Loucy (cell line): ENCODE measurements around the gene IPMK.

ENCODE experiments used
- H2AFZ ChIP-seq: fragments of 200-600 bp; sonication (generic); 2 replicates; pipeline ENCODE4 v1.6.0; 2016; ENCODE audit warnings: antibody characterized with exemption, mild to moderate bottlenecking, low read length, moderate library complexity
- H3F3A ChIP-seq: fragments of 200-600 bp; 2 replicates; pipeline ENCODE4 v1.6.0; 2016; ENCODE audit warnings: antibody characterized with exemption, low read depth, mild to moderate bottlenecking
- H3K27me3 ChIP-seq: fragments of 200-600 bp; sonication (generic); 2 replicates; pipeline ENCODE4 v1.6.1; 2014; ENCODE audit warnings: low read length, mild to moderate bottlenecking; ENCODE audit not compliant: insufficient read depth, poor library complexity, severe bottlenecking
- H3K36me3 ChIP-seq: fragments of 200-600 bp; sonication (generic); 2 replicates; pipeline ENCODE4 v1.6.1; 2016; ENCODE audit warnings: low read length; ENCODE audit not compliant: insufficient read depth
- H3K4me1 ChIP-seq: fragments of 200-600 bp; sonication (generic); 2 replicates; pipeline ENCODE4 v1.5.1; 2014; ENCODE audit warnings: low read length, mild to moderate bottlenecking; ENCODE audit not compliant: insufficient read depth, poor library complexity, severe bottlenecking
- H3K4me2 ChIP-seq: fragments of 200-600 bp; sonication (generic); 2 replicates; pipeline ENCODE4 v1.6.0; 2014; ENCODE audit warnings: antibody characterized with exemption, low read length, low read depth, mild to moderate bottlenecking; ENCODE audit not compliant: poor library complexity, severe bottlenecking
- H3K4me3 ChIP-seq: fragments of 200-600 bp; sonication (generic); 2 replicates; pipeline ENCODE4 v1.5.1; 2014; ENCODE audit warnings: low read length, mild to moderate bottlenecking, mixed read lengths; ENCODE audit not compliant: poor library complexity, severe bottlenecking
- H3K79me2 ChIP-seq: fragments of 200-600 bp; sonication (generic); 2 replicates; pipeline ENCODE4 v1.6.1; 2014; ENCODE audit warnings: low read length; ENCODE audit not compliant: insufficient read depth
- H3K9ac ChIP-seq: fragments of 200-600 bp; sonication (generic); 2 replicates; pipeline ENCODE4 v1.6.0; 2014; ENCODE audit warnings: mild to moderate bottlenecking, low read depth, low read length, moderate library complexity; ENCODE audit not compliant: poor library complexity, severe bottlenecking
- H3K9me2 ChIP-seq: fragments of 200-600 bp; sonication (generic); replicated peaks from 2 replicates; pipeline ENCODE4 v1.6.1; 2016; ENCODE audit warnings: low read depth, low read length, mixed read lengths
- H3K9me3 ChIP-seq: fragments of 200-600 bp; sonication (generic); 2 replicates; pipeline ENCODE4 v1.6.1; 2014; ENCODE audit warnings: mild to moderate bottlenecking, antibody characterized with exemption, low read length, low read depth; ENCODE audit not compliant: insufficient read depth
- H4K20me1 ChIP-seq: fragments of 200-600 bp; sonication (generic); 2 replicates; pipeline ENCODE4 v1.6.0; 2014; ENCODE audit warnings: antibody characterized with exemption, low read length, mild to moderate bottlenecking; ENCODE audit not compliant: insufficient read depth, poor library complexity, severe bottlenecking
- CTCF ChIP-seq: fragments of 200-600 bp; sonication (generic); conservative IDR thresholded peaks from 2 replicates; pipeline ENCODE4 v1.5.1; 2014; ENCODE audit warnings: mild to moderate bottlenecking, antibody characterized with exemption, low read length
- EZH2phosphoT487 ChIP-seq: fragments of 200-600 bp; IDR thresholded peaks from 2 replicates; pipeline ENCODE4 v1.6.1; 2018; ENCODE audit warnings: antibody characterized with exemption, mild to moderate bottlenecking, moderate library complexity, borderline replicate concordance

Gene IPMK

GRCh38 chr10:58241346-58241745, 26.3 kb downstream of the IPMK start:
- Histone ChIP-seq H3K27me3 (no peaks in the 10 kb centered on the region), H3K9me3 (no peaks in the 10 kb centered on the region), H3K36me3 (peaks cover 12% of the 10 kb centered on the region; the same call in 1 of the 2 replicates), H3K9me2 (no peaks in the 10 kb centered on the region), H3K4me2 (peak overlapping the region; percentile 39), H3K4me1 (peaks cover 8% of the 10 kb centered on the region), H3K79me2 (peaks cover 38% of the 10 kb centered on the region; the same call in 1 of the 2 replicates), H3K4me3 (no peak overlapping the region), H3K9ac (no peak overlapping the region), H2AFZ (no peak overlapping the region), H3F3A (no peaks in the 10 kb centered on the region), H4K20me1 (peaks cover 8% of the 10 kb centered on the region)
- TF ChIP-seq CTCF (no peak), EZH2phosphoT487 (no peak)

GRCh38 chr10:58240531-58240930, 27.2 kb downstream of the IPMK start:
- Histone ChIP-seq H3K36me3 (peaks cover 20% of the 10 kb centered on the region; the same call in 1 of the 2 replicates), H3K9ac (no peak overlapping the region), H3K9me2 (no peaks in the 10 kb centered on the region), H3K4me2 (peak overlapping the region; percentile 39), H2AFZ (no peak overlapping the region), H3K79me2 (peaks cover 38% of the 10 kb centered on the region; the same call in 1 of the 2 replicates), H3K4me3 (no peak overlapping the region), H3F3A (no peaks in the 10 kb centered on the region), H3K9me3 (no peaks in the 10 kb centered on the region), H3K27me3 (no peaks in the 10 kb centered on the region), H3K4me1 (peaks cover 8% of the 10 kb centered on the region), H4K20me1 (peaks cover 8% of the 10 kb centered on the region)
- TF ChIP-seq CTCF (no peak), EZH2phosphoT487 (no peak)

GRCh38 chr10:58239561-58240169, 28.0 kb downstream of the IPMK start:
- Histone ChIP-seq H3K9me2 (no peaks in the 10 kb centered on the region), H3K4me3 (no peak overlapping the region), H3K4me2 (no peak overlapping the region), H3K9me3 (no peaks in the 10 kb centered on the region), H3K79me2 (peaks cover 35% of the 10 kb centered on the region; the same call in 1 of the 2 replicates), H2AFZ (no peak overlapping the region), H3K36me3 (peaks cover 24% of the 10 kb centered on the region; the same call in 1 of the 2 replicates), H4K20me1 (peaks cover 8% of the 10 kb centered on the region), H3K9ac (no peak overlapping the region), H3F3A (no peaks in the 10 kb centered on the region), H3K4me1 (peaks cover 8% of the 10 kb centered on the region), H3K27me3 (no peaks in the 10 kb centered on the region)
- TF ChIP-seq CTCF (no peak), EZH2phosphoT487 (no peak)
